Activated CD4-positive, CD25-positive, alpha-beta regulatory T cell (primary cell): Measurements from ENCODE around the gene PERCC1.

Experiments
- DNase-seq, 4 experiments: peaks; one replicate each; lab custom pipeline; 2025; lab: John Stamatoyannopoulos, UW

PERCC1 gene

GRCh38 chr16:1412847-1413246 lies 18.0 kb upstream of the PERCC1 start:
- DNase-seq = no peak

- peak; percentile 42 to 61 (median 56) for DNase-seq
Observed at GRCh38 chr16:1413684-1414531, 17.0 kb upstream of the PERCC1 start.

- peak; percentile 59 to 84 (median 72) for DNase-seq
Observed at GRCh38 chr16:1414532-1415260, 16.2 kb upstream of the PERCC1 start, which contains the start of gene UNKL. Gene UNKL, minus strand, starts transcription at chr16:1414704. Its CDS starts 13 bp downstream, at chr16:1414691.

GRCh38 chr16:1416521-1416941 lies 14.3 kb upstream of the PERCC1 start:
- no peak for DNase-seq

GRCh38 chr16:1420111-1420539 lies 10.8 kb upstream of the PERCC1 start:
- no peak for DNase-seq

GRCh38 chr16:1422076-1422475 lies 8.8 kb upstream of the PERCC1 start:
- no peak for DNase-seq

- DNase-seq = no peak
Observed at GRCh38 chr16:1424028-1424427, 6.8 kb upstream of the PERCC1 start.

- no peak for DNase-seq
Observed at GRCh38 chr16:1425616-1426370, 5.1 kb upstream of the PERCC1 start.

GRCh38 chr16:1426734-1427471 lies 4.0 kb upstream of the PERCC1 start:
- DNase-seq = no peak

- DNase-seq = no peak
Observed at GRCh38 chr16:1427473-1428461, 3.1 kb upstream of the PERCC1 start.

- DNase-seq = peak in 1 of 4 experiments; percentile 18
Observed at GRCh38 chr16:1428511-1428910, 2.4 kb upstream of the PERCC1 start.

- DNase-seq = no peak
Observed at GRCh38 chr16:1429012-1429411, 1.9 kb upstream of the PERCC1 start.

- DNase-seq = no peak
Observed at GRCh38 chr16:1429631-1430030, 1.2 kb upstream of the PERCC1 start.

- DNase-seq = no peak
Observed at GRCh38 chr16:1430214-1430758, 592 bp upstream of the PERCC1 start.

- no peak for DNase-seq
Observed at GRCh38 chr16:1431497-1432270, 806 bp downstream of the PERCC1 start.

GRCh38 chr16:1432388-1433262 lies 1.7 kb downstream of the PERCC1 start:
- no peak for DNase-seq

- DNase-seq = no peak
Observed at GRCh38 chr16:1433263-1433560, 2.3 kb downstream of the PERCC1 start.

GRCh38 chr16:1433756-1434155 lies 2.9 kb downstream of the PERCC1 start:
- DNase-seq = no peak
